ENCODE results near the gene BAIAP2L1.

BAIAP2L1 gene

DNA sequence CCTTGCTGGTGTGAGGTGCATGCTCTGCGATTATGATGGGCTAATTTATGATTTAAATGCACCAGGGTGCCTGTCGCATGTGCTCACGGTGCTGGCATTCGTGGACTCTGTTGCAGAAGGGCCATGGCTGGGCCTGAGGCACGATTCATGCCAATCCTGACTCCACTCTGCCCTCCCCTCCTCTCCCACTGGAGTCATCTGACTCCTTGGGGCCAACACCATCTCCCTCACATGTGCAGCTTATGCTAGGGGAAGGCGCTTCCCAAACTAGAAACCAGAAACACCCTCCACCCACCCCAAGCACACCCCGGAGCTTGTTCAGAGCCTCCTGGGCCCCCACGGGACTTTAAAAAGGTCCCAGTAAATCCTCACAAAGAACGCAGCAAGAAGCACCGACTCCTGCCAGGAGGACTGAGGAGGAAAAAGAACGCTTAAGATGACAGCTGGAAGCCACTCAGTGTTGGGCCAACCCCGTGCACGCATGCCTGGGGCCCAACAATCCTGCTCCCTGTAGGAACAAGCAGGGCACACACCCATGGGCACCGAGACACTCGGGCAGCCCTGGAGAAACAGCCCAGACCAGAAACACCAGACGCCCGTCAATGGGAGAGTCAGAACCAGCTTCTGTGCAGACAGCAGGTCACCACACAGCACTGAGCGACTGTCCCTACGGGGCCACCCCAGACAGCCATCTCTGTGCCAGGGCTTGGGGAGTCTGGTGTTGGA lies 105.3 kb downstream of the BAIAP2L1 start:
- TF ChIP-seq, protein P1, sequence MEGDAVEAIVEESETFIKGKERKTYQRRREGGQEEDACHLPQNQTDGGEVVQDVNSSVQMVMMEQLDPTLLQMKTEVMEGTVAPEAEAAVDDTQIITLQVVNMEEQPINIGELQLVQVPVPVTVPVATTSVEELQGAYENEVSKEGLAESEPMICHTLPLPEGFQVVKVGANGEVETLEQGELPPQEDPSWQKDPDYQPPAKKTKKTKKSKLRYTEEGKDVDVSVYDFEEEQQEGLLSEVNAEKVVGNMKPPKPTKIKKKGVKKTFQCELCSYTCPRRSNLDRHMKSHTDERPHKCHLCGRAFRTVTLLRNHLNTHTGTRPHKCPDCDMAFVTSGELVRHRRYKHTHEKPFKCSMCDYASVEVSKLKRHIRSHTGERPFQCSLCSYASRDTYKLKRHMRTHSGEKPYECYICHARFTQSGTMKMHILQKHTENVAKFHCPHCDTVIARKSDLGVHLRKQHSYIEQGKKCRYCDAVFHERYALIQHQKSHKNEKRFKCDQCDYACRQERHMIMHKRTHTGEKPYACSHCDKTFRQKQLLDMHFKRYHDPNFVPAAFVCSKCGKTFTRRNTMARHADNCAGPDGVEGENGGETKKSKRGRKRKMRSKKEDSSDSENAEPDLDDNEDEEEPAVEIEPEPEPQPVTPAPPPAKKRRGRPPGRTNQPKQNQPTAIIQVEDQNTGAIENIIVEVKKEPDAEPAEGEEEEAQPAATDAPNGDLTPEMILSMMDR (IDR thresholded peaks at IDR 0.05; ENCODE audit: low read depth, low read length) = no peak
- no peak for DNase-seq (ENCODE audit: low read depth, low spot score)
- H3K4me3 ChIP-seq (ENCODE audit: low read depth, low read length) = no peak overlapping the region
- in situ Hi-C loops (cut with HindIII; ENCODE audit: low sequenced_read_pairs) = no loop called here

DNA sequence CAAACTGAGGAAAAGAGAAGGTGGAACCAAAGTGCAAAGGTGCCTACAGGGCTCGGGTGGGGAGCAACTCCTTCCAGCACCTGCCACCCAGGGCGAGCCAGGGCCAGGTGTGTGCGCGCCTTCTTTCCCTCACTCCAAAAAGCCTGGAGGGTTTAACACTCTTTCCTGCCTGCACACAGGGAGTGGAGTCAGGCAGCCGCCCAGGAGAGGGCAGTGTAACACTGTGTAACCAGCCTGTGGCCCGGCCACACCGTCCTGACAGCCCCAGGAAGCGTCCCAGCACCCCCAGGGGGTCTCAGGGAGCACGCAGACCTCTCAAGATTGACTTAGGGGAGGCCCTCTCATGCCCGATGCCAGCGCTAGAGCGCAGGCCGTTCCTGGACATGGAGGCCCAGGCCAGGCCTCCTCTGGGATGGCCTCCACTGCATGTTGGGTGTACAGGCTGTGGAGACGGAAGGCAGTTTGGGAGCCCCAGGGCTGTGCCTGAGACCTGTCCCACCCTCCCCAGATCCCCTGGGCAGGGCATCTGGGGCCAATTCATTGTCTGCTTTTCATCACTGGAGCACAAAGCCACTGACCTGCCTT lies 106.0 kb downstream of the BAIAP2L1 start:
- DNase-seq (ENCODE audit: low read depth, low spot score) = peak; percentile 61
- in situ Hi-C loops (cut with HindIII; ENCODE audit: low sequenced_read_pairs) = no loop called here
- no peak overlapping the region for H3K4me3 ChIP-seq (ENCODE audit: low read depth, low read length)
- TF ChIP-seq, protein P1 (IDR thresholded peaks at IDR 0.05; ENCODE audit: low read depth, low read length) = peak; percentile 80

DNA sequence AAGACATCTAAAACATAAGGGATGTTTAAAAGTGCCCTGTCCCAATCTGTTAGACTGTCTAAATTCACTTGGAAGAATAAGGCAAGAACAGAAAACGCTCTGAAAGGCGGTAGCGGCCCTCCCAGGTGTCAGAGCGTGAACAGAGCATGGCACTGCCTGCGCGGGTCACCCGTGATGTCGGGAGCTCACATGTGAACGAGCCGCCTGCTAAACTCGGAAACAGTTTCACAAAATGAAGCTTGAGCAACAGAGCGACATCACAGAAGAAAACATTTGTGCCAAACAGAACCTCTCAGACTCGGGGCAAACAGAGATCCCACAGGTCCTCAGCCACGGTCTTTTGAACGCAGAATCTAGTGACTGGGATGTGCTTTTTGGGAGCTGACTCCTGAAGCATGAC lies 106.6 kb downstream of the BAIAP2L1 start:
- TF ChIP-seq, protein P1 (IDR thresholded peaks at IDR 0.05; ENCODE audit: low read depth, low read length) = no peak
- no peak for DNase-seq (ENCODE audit: low read depth, low spot score)
- in situ Hi-C loops (cut with HindIII; ENCODE audit: low sequenced_read_pairs) = no loop called here
- H3K4me3 ChIP-seq (ENCODE audit: low read depth, low read length) = no peak overlapping the region

DNA sequence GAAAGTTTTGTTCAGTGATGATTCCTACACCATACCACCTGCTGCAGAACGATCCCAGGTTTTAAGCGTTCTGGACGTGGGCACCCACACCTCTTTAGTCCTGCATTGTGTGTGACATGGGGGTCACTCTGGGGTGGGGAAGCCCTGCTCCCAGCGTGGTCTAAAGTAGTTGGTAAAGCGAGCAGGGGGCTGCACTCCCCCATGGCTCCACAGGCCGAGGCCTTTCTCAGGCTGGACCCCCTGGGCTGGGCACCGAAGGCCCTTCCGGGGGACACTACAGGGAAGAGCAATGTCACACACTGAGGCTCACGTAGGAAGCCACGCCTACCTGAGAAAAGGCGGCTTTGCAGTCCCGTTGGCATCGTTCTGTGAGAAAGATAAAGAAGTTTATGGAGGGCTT lies 107.1 kb downstream of the BAIAP2L1 start:
- no peak overlapping the region for H3K4me3 ChIP-seq (ENCODE audit: low read depth, low read length)
- in situ Hi-C loops (cut with HindIII; ENCODE audit: low sequenced_read_pairs) = no loop called here
- no peak for DNase-seq (ENCODE audit: low read depth, low spot score)
- TF ChIP-seq, protein P1 (IDR thresholded peaks at IDR 0.05; ENCODE audit: low read depth, low read length) = no peak

DNA sequence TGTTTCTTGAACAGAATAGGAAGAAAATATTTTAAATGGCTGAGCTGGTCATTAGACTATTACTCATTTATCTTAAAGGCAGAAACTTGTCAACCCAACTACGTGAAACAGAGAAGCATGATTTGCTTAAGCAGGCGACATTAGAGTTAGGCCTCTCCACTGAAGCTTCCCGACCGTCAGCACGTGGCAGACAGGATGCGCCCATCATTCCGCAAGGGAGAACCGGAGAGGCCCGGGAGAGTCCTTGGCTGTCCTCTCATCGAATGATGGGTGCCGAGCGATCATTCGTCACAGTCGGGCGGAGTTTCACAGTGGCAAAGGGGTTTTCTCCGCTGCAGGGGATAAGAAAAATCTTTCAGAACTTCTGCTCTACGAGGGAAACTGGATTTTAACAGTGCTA lies 107.6 kb downstream of the BAIAP2L1 start:
- in situ Hi-C loops (cut with HindIII; ENCODE audit: low sequenced_read_pairs) = no loop called here
- H3K4me3 ChIP-seq (ENCODE audit: low read depth, low read length) = no peak overlapping the region
- TF ChIP-seq, protein P1 (IDR thresholded peaks at IDR 0.05; ENCODE audit: low read depth, low read length) = no peak
- no peak for DNase-seq (ENCODE audit: low read depth, low spot score)

DNA sequence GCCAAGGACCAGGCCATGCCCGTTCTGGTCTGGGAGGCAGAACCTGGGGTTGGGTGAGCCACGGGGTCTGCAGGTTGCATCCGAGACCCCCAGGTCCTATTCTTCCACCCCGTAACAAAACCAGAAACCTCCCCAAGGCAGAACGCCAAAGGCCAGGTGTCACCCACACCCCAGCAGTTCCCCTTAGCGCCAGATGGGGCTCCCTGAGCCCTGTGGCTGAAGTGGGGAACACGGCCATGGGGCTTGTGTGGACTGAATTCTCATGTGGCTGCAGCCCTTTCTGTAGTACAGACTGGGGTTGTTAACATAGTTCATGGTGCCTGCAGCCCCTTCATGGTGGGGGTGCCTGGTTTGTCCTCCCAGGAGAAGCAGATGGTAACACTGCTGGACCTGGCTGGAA lies 109.2 kb downstream of the BAIAP2L1 start:
- DNase-seq (ENCODE audit: low read depth, low spot score) = no peak
- in situ Hi-C loops (cut with HindIII; ENCODE audit: low sequenced_read_pairs) = no loop called here

More for the DNA sequence above, 109.2 kb downstream of the BAIAP2L1 start:
- H3K4me3 ChIP-seq (ENCODE audit: low read depth, low read length) = no peak overlapping the region
- TF ChIP-seq, protein P1 (IDR thresholded peaks at IDR 0.05; ENCODE audit: low read depth, low read length) = peak; percentile 26
